Measurements from ENCODE around the gene TIMM22. TPM values are rescaled to one million over a fixed set of nuclear protein-coding genes. Genes with fewer than 3 reads are reported as not detected.
"Not testable (repeated sequence)": the region's sequence is repeated elsewhere in the genome, so short reads cannot be mapped to it uniquely, and the experiment has no call there.

The TIMM22 gene
- total and polyA plus RNA-seq, 7 donors, result 8.0 to 27.2 (median 14.9) TPM

DNA sequence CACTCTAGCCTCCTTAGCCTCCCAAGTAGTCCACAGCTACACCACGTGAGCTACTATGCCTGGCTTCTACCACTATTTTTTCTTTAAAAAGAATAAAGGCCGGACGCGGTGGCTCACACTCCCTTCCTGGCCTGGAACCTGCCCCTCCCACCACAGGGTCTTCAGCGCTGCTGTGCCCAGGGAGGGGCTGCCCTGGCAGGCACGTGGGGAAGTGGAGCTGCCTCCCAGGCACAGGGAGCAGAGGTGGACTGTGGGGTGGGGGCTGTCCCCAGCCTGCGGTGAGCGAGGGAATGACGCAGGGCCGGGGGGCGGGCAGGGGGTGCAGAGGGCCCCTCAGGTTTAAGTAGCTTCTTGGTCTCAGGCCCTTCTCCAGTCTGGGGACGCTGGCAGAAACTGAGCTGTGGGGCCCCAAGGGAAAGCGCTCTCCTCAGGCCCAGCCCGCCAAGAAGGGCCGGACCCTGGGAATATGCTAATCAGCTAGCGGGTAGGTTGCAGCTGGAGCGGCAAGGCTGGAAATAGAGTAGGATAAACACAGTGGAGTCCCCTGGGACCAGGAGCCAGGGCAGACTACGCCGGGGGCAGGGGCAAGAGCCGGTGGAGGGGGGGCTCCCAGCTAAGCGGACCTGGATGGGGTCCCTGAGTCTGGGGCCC is 46.8 kb downstream of the TIMM22 start:
- Histone ChIP-seq H3K4me3 (peak overlapping the region; percentile 22), H3K36me3 (ENCODE audit: insufficient read depth in 1 of 2, low read depth in 1 of 2) (peaks cover 0 to under 1% of the 10 kb centered on the region in 2 donors), H3K27ac (peak overlapping the region; percentile 69), H3K4me1 (peaks cover 12% of the 10 kb centered on the region), H3K27me3 (ENCODE audit: insufficient read depth in 3 of 3, low read length in 2 of 3) (peaks cover 0 to 2% (median 0%) of the 10 kb centered on the region in 3 donors), H3K9me3 (no peaks in the 10 kb centered on the region)
- ATAC-seq (peak in 2 of 4 donors; percentile 9 to 23), DNase-seq (peak; percentile 54 to 80)
- intact Hi-C loops (cut with DNase I), result loop anchor here in 1 of 2 donors (5.0 kb wide), 1 partner anchor 36 kb away; no protein-coding TSS in a partner anchor
- TF ChIP-seq CTCF (IDR thresholded peaks at IDR 0.05), result no peak
- 43 to 50% (median 45%) methylated on average over 21 of the region's 21 CpGs for WGBS, 3 donors

GRCh38 chr17:1044387-1045009 is 47.6 kb downstream of the TIMM22 start:
- WGBS, 3 donors, result 88 to 90% (median 90%) methylated on average over 13 of the region's 13 CpGs
- not testable (repeated sequence) for H3K4me1 ChIP-seq; H3K27me3 ChIP-seq (ENCODE audit: insufficient read depth in 3 of 3, low read length in 2 of 3); H3K4me3 ChIP-seq; ATAC-seq; H3K36me3 ChIP-seq (ENCODE audit: insufficient read depth in 1 of 2, low read depth in 1 of 2); H3K9me3 ChIP-seq
- peak overlapping the region; percentile 69 for H3K27ac ChIP-seq
- intact Hi-C loops (cut with DNase I), result loop anchor here in 1 of 2 donors (5.0 kb wide), 1 partner anchor 37 kb away; no protein-coding TSS in a partner anchor
- peak; percentile 4 to 40 for DNase-seq

DNA sequence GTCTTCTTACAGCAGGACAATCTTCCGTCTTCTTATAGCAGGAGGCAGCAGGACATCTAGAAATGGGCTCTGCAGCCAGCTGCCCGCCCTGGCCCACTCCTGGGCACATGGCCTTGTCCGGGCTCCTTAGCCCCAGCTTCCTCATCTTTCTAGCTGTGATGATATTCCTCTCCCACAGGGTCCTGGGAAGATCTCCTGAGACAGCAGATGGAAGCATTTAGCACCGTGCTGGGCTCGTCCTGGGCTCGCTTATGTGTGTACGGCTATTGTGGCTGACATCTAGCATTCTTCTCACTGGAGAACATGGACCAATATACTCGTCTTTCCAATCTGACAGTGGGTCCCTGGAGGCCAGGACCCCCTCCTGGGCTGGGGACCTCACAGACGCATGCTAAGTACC is 48.5 kb downstream of the TIMM22 start:
- Histone ChIP-seq H3K4me3 (no peak overlapping the region), H3K36me3 (ENCODE audit: insufficient read depth in 1 of 2, low read depth in 1 of 2) (peaks cover 0 to 15% of the 10 kb centered on the region in 2 donors), H3K27ac (no peak overlapping the region), H3K27me3 (ENCODE audit: insufficient read depth in 3 of 3, low read length in 2 of 3) (no peaks in the 10 kb centered on the region), H3K4me1 (no peaks in the 10 kb centered on the region), H3K9me3 (no peaks in the 10 kb centered on the region)
- DNase-seq (peak in 1 of 2 donors; percentile 1), ATAC-seq (no peak)
- no peak for TF ChIP-seq CTCF (IDR thresholded peaks at IDR 0.05)
- 82 to 88% (median 84%) methylated on average over 9 of the region's 9 CpGs for WGBS, 3 donors
- intact Hi-C loops (cut with DNase I), result no loop called here

- no peaks in the 10 kb centered on the region for H3K4me1 ChIP-seq
- peak overlapping the region; percentile 50 for H3K27ac ChIP-seq
- no peaks in the 10 kb centered on the region for H3K9me3 ChIP-seq
- intact Hi-C loops (cut with DNase I), result no loop called here
- H3K27me3 ChIP-seq (ENCODE audit: insufficient read depth in 3 of 3, low read length in 2 of 3), result no peaks in the 10 kb centered on the region
- 53 to 63% (median 57%) methylated on average over 21 of the region's 21 CpGs for WGBS, 3 donors
- no peak overlapping the region for H3K4me3 ChIP-seq
- peak; percentile 66 to 87 (median 76) for ATAC-seq
- TF ChIP-seq CTCF (IDR thresholded peaks at IDR 0.05), result peak; percentile 21
- peaks cover 0 to 15% of the 10 kb centered on the region in 2 donors for H3K36me3 ChIP-seq (ENCODE audit: insufficient read depth in 1 of 2, low read depth in 1 of 2)
- DNase-seq, result peak; percentile 29 to 70
These were observed 50.4 kb downstream of the TIMM22 start for GRCh38 chr17:1047177-1047878.
